ENCODE measurements around the gene UMOD. TPM values are rescaled to one million over a fixed set of nuclear protein-coding genes. Genes with fewer than 3 reads are reported as not detected.
A peak's percentile ranks its signal among the peaks of the same experiment; 100 is the strongest.

The UMOD gene
- total RNA-seq, 4 donors from 2014 or later = not detected

DNA sequence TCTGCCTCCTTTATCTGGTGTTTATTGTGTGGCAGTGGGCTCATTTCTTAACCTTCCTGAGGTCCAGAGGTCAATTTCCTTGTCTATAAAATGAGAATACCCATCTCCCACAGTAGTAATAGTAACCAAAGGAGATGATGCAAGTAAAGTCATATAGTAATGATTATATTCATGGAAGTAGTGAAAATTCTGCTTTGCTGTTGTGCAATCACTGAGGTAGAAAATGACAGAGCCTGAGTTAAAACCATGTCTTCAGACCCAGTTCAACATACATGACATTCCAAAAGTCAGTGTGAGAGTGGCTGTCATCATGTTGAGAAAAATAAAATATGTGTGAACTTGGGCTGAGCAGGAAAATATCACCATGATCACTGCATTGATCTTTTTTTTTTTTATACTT, 864 bp upstream of the UMOD start:
- H3K9me3 ChIP-seq = no peaks in the 10 kb centered on the region
- no peak overlapping the region for H3K4me3 ChIP-seq
- H3K27me3 ChIP-seq = no peaks in the 10 kb centered on the region
- no peak for TF ChIP-seq POLR2A (IDR thresholded peaks at IDR 0.05)
- TF ChIP-seq, protein P1, sequence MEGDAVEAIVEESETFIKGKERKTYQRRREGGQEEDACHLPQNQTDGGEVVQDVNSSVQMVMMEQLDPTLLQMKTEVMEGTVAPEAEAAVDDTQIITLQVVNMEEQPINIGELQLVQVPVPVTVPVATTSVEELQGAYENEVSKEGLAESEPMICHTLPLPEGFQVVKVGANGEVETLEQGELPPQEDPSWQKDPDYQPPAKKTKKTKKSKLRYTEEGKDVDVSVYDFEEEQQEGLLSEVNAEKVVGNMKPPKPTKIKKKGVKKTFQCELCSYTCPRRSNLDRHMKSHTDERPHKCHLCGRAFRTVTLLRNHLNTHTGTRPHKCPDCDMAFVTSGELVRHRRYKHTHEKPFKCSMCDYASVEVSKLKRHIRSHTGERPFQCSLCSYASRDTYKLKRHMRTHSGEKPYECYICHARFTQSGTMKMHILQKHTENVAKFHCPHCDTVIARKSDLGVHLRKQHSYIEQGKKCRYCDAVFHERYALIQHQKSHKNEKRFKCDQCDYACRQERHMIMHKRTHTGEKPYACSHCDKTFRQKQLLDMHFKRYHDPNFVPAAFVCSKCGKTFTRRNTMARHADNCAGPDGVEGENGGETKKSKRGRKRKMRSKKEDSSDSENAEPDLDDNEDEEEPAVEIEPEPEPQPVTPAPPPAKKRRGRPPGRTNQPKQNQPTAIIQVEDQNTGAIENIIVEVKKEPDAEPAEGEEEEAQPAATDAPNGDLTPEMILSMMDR (IDR thresholded peaks at IDR 0.05) = no peak
- H3K4me1 ChIP-seq = no peaks in the 10 kb centered on the region
- H3K27ac ChIP-seq = no peak overlapping the region
- intact Hi-C loops (cut with DNase I; ENCODE audit: low total_unique reads) = no loop called here
- no peak for DNase-seq
- no peaks in the 10 kb centered on the region for H3K36me3 ChIP-seq

DNA sequence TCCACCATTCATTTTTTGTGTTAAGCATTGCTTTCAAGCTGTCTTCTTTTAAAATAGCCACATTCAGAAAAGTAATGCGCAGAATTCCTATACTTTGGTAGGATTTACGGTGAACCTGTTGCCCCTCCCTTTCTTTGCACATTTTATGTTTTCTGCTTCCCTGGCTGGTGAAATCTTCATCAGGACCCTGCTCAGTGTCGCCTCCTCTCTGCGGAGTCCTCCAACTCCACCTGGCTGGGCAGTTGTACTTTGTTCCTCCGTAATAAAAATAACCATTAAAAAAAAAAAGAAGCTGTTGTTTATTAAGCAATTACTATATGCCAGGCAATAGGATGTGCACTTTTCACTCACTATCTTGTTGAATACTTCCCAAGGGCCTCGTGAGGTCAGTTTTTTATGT, 2.9 kb downstream of the UMOD start:
- Histone ChIP-seq H3K27ac (no peak overlapping the region), H3K9me3 (no peaks in the 10 kb centered on the region), H3K36me3 (no peaks in the 10 kb centered on the region), H3K4me1 (no peaks in the 10 kb centered on the region), H3K27me3 (no peaks in the 10 kb centered on the region), H3K4me3 (no peak overlapping the region)
- TF ChIP-seq, protein P1 (IDR thresholded peaks at IDR 0.05) = no peak
- no peak for TF ChIP-seq POLR2A (IDR thresholded peaks at IDR 0.05)
- no peak for DNase-seq
- intact Hi-C loops (cut with DNase I; ENCODE audit: low total_unique reads) = no loop called here

DNA sequence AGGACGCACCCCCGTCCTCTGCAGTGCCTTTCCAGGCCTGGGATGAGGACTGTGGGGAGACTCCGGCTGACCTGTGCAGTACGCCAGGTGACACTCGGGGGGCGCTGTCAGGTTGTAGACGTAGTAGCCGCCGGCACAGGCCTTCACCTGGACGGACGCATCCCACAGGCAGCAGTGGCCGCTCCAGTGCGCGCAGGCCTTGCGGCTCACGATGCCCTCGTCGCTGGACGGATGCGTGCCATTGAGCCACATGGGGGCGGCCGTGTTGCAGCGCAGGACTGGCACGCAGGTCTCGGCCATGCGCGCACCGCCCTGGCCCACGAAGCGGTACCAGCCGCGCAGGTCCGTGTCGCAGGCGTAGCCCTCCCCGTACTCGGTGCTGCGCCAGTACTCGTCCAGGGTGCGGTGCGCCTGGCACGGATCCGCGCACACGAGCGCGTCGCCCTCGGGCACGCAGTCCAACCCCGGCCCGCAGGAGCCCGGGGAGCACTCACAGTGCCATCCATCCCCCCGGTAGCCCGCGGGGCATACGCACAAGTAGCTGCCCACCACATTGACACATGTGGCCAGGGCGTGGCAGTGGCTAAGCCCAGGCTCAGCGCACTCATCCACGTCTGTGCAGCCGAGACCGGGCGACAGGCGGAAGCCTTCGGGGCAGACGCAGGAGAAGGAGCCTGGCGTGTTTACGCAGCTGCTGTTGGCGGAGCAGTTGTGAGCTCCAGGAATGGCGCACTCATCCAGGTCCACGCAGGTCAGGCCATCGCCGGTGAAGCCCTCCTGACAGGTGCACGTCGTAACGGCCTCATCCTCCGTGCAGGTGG, 3.9 kb downstream of the UMOD start:
- no peak for DNase-seq
- TF ChIP-seq, protein P1 (IDR thresholded peaks at IDR 0.05) = peak in 1 of 4 experiments; percentile 5
- TF ChIP-seq POLR2A (IDR thresholded peaks at IDR 0.05) = no peak
- H3K27me3 ChIP-seq = no peaks in the 10 kb centered on the region
- no peaks in the 10 kb centered on the region for H3K4me1 ChIP-seq
- H3K4me3 ChIP-seq = no peak overlapping the region
- H3K36me3 ChIP-seq = no peaks in the 10 kb centered on the region
- no peak overlapping the region for H3K27ac ChIP-seq
- no peaks in the 10 kb centered on the region for H3K9me3 ChIP-seq
- intact Hi-C loops (cut with DNase I; ENCODE audit: low total_unique reads) = no loop called here

DNA sequence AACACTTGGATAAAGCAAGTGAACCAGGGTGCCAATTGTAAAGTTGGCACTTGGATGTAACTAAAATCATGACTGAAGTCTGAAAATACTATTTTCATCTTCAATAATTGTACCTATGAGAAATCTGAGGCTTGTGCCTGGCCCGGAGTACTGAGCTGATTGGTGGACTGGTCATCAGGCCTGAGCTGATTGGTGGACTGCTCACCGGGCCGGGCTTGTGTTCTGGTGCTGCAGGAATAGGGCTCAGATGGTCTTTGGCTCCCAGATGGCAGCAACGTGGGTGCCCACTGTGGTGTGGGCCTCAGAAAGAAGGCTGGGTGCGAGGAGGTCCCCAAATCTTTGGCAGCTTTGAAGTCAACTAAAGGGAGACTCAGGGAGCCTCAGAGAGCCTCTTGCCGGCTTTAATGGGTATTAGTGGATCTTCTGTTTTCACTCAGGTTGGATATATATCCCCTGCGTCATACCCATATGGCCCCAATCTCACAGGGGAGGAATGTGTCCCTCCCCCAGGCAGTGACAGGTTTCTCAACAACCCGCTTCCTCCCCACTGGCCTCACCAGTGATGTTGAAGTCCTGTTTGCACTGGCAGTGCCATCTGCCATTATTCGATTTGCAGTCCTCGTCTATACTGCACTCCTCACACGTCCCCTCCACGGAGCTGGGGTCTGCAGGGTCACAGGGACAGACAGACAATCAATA, 4.7 kb downstream of the UMOD start:
- TF ChIP-seq POLR2A (IDR thresholded peaks at IDR 0.05) = no peak
- TF ChIP-seq, protein P1 (IDR thresholded peaks at IDR 0.05) = no peak
- H3K4me1 ChIP-seq = no peaks in the 10 kb centered on the region
- no peak overlapping the region for H3K4me3 ChIP-seq
- H3K27ac ChIP-seq = no peak overlapping the region
- H3K36me3 ChIP-seq = no peaks in the 10 kb centered on the region
- no peaks in the 10 kb centered on the region for H3K9me3 ChIP-seq
- intact Hi-C loops (cut with DNase I; ENCODE audit: low total_unique reads) = no loop called here
- no peaks in the 10 kb centered on the region for H3K27me3 ChIP-seq
- no peak for DNase-seq

DNA sequence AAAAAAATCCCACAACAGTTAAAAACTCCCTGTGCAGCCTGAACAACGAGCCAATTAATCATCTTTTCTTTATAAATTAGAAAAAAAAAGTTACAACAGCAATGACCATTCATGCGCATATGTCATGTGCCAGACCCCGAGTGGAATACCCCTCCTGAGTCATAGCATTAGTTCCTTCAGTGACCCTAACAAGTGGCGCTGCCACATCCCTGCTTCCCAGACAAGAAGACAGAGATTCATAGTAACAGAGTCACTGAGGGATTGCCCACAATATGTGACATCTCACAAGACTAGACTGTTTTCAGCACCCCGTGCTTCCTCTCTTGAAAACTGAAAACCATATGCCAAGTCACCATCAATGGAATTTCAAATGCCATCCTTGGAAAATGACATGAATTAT, 7.9 kb downstream of the UMOD start:
- DNase-seq = no peak
- H3K27me3 ChIP-seq = no peaks in the 10 kb centered on the region
- H3K27ac ChIP-seq = no peak overlapping the region
- TF ChIP-seq, protein P1 (IDR thresholded peaks at IDR 0.05) = no peak
- no peak for TF ChIP-seq POLR2A (IDR thresholded peaks at IDR 0.05)
- no peak overlapping the region for H3K4me3 ChIP-seq
- no peaks in the 10 kb centered on the region for H3K4me1 ChIP-seq
- intact Hi-C loops (cut with DNase I; ENCODE audit: low total_unique reads) = no loop called here
- no peaks in the 10 kb centered on the region for H3K9me3 ChIP-seq
- H3K36me3 ChIP-seq = no peaks in the 10 kb centered on the region

Measured in uterus (tissue), 4 donors.